SK-N-SH treated with all-trans-retinoic acid at 6 μM for 48 hours (cell line): ENCODE measurements around the gene UGT1A6.

Experiments
- ARNTL ChIP-seq: fragments of 450-650 bp; formaldehyde crosslinking; IDR thresholded peaks from 2 replicates; pipeline ENCODE4 v1.5.0; 2020; ENCODE audit warnings: low read depth, mild to moderate bottlenecking, moderate library complexity, borderline replicate concordance
- CREB5 ChIP-seq: fragments of 250-450 bp; sonication (Bioruptor Pico); IDR thresholded peaks from 2 replicates; pipeline ENCODE4 v1.5.1; 2020; ENCODE audit warnings: low read depth, mild to moderate bottlenecking, moderate library complexity
- GLIS3 ChIP-seq: fragments of 250-450 bp; sonication (Bioruptor Pico); IDR thresholded peaks from 2 replicates; pipeline ENCODE4 v1.5.0; 2020; ENCODE audit warnings: mild to moderate bottlenecking, moderate library complexity
- RARB ChIP-seq: fragments of 250-450 bp; sonication (Bioruptor Pico); IDR thresholded peaks from 2 replicates; pipeline ENCODE4 v1.8.0; 2021; ENCODE audit warnings: mild to moderate bottlenecking, moderate library complexity
- SNAI2 ChIP-seq: fragments of 250-450 bp; sonication (Bioruptor Pico); IDR thresholded peaks from 2 replicates; pipeline ENCODE4 v1.5.0; 2020; ENCODE audit warnings: mild to moderate bottlenecking, moderate library complexity
- TCF4 ChIP-seq: fragments of 250-450 bp; sonication (Bioruptor Pico); IDR thresholded peaks from 2 replicates; pipeline ENCODE4 v1.8.0; 2021; ENCODE audit warnings: mild to moderate bottlenecking, moderate library complexity, borderline replicate concordance
- TOX ChIP-seq: fragments of 250-450 bp; sonication (Bioruptor Pico); IDR thresholded peaks from 2 replicates; pipeline ENCODE4 v1.8.0; 2021; ENCODE audit warnings: mild to moderate bottlenecking, moderate library complexity, borderline replicate concordance
- TSHZ2 ChIP-seq: fragments of 250-450 bp; sonication (Bioruptor Pico); IDR thresholded peaks from 2 replicates; pipeline ENCODE4 v1.5.0; 2020; ENCODE audit warnings: mild to moderate bottlenecking, moderate library complexity
- ZC3H10 ChIP-seq: fragments of 250-450 bp; sonication (Bioruptor Pico); IDR thresholded peaks from 2 replicates; pipeline ENCODE4 v1.5.1; 2021; ENCODE audit warnings: mild to moderate bottlenecking, moderate library complexity
- ZFP30 ChIP-seq: fragments of 450-650 bp; formaldehyde crosslinking; IDR thresholded peaks from 2 replicates; pipeline ENCODE4 v1.5.0; 2022; ENCODE audit warnings: mild to moderate bottlenecking, moderate library complexity
- ZNF565 ChIP-seq: fragments of 450-650 bp; formaldehyde crosslinking; conservative IDR thresholded peaks from 2 replicates; pipeline ENCODE4 v1.5.0; 2020; ENCODE audit warnings: low read depth, mild to moderate bottlenecking, moderate library complexity

- TF ChIP-seq ZFP30 (CRISPR knock-in tag), result no peak
- TF ChIP-seq TOX, result no peak
- TF ChIP-seq RARB (CRISPR knock-in tag), result no peak
- TF ChIP-seq GLIS3 (CRISPR knock-in tag), result no peak
- TF ChIP-seq ZNF565, result no peak
- no peak for TF ChIP-seq ZC3H10
- TF ChIP-seq CREB5 (CRISPR knock-in tag), result no peak
- no peak for TF ChIP-seq SNAI2 (CRISPR knock-in tag)
- TF ChIP-seq TCF4 (CRISPR knock-in tag), result no peak
- TF ChIP-seq ARNTL (CRISPR knock-in tag), result no peak
- TF ChIP-seq TSHZ2 (CRISPR knock-in tag), result no peak
These were observed 54.5 kb downstream of the UGT1A6 start for GRCh38 chr2:233747283-233747544.
